GM18526 (cell line): Measurements from ENCODE around the gene TTLL5.

Experiments used
- POLR2A ChIP-seq: IDR thresholded peaks from 3 replicates; pipeline ENCODE4 v1.6.1; 2011; ENCODE audit not compliant: insufficient read length; ENCODE audit errors: extremely low read depth

Gene TTLL5

GRCh38 chr14:75906228-75906627 lies 245.2 kb downstream of the TTLL5 start:
- no peak for TF ChIP-seq POLR2A

DNA sequence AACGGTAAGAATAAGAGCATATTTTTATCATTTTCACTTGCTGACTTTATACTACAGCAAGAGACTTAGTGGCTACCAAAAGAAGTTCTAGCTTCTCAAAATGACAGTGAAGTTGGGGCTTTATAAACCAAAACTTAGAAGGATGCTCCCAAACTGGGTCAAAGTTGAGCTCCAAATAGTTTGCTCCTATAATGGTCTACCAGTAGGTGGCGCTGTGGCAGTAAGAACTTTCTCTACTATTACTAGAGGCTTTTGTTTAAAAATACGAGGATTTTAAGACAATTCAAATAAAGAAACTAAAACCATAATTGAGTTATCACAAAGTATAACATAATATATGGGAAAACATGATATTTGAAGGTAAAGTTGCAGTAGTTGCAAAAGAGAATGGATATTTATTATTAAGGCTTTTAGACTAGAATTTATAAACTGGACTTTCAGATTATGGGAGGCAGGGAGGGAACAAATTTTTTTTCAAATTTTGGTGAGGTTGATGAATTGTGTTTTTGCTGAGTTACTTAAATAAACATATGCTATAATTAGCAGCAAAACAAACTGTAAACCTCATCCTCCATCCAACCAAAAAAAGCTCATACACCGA lies 245.7 kb downstream of the TTLL5 start:
- TF ChIP-seq POLR2A: no peak

- TF ChIP-seq POLR2A: no peak
Measured at GRCh38 chr14:75907756-75908359, 246.8 kb downstream of the TTLL5 start.

- no peak for TF ChIP-seq POLR2A
Measured at GRCh38 chr14:75909630-75910029, 248.6 kb downstream of the TTLL5 start.

GRCh38 chr14:75910048-75910447 lies 249.0 kb downstream of the TTLL5 start:
- no peak for TF ChIP-seq POLR2A

DNA sequence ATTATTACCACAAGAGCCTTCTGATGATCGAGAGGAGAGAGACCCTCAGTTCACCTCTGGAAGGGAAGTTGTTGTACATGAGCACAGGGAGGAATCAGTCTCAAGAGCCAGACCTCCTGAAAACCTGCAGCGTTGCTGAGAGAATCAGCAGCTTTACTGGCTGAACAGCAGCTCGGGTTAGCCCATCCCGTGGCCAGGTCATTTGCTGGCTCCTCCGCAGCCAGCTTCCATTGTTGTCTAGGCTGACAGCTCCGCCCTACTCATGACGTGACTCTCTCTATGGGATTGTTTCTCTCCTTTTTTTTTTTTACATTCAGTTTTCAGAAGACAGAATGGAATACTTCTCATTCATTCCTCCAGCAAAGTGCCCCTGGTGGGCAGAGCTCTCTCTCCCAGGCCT lies 250.8 kb downstream of the TTLL5 start:
- TF ChIP-seq POLR2A: no peak

DNA sequence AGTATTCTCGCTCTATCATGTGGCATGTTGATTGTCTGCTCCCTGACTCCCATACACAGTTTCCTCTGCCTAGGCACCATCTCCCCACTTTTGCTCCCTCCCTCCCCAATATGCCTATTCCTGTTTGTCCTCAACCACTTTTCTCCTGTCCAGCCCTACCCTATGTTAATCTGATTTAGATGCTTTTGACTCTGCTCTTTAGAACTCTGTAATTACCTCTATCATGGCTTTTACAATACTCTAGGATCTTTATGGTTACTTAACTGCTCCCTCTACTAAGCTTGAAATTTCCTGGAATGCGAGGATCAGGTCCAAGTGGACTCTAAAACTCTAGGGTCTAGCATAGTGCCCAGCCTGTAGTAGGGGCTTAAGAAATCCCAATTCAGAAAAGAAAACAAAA lies 252.1 kb downstream of the TTLL5 start:
- no peak for TF ChIP-seq POLR2A

- TF ChIP-seq POLR2A: no peak
Measured at GRCh38 chr14:75915045-75915444, 254.0 kb downstream of the TTLL5 start.

DNA sequence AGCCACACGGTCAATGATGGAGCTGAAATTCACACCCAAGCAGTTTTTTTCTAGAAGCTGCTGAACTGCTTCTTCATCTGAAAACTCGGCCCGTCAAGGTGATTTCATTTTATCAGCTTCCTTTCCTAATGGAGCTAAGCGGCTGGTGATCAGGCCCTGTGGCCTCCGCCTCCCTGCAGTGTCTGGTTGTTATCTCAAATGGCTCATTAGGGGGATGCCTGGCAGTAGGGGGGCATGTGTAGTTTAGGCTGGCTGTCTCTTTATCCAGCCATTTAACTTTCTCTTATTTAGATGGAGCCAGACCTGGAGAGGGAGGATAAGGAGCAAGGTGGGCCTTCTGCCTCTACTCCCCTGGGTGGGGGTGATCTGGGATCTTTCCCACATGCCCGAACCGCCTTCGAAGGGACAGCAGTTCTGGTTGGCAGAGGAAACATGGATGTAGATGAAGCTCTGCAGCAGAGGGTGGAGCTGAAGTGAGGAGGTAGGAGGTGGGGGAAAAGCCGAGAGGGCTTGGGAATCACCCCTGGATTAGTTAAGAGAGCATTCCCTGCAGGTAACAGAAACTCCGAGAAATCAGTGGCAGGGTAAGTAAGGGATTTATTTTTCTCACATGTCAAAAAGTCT lies 256.4 kb downstream of the TTLL5 start:
- TF ChIP-seq POLR2A: no peak

DNA sequence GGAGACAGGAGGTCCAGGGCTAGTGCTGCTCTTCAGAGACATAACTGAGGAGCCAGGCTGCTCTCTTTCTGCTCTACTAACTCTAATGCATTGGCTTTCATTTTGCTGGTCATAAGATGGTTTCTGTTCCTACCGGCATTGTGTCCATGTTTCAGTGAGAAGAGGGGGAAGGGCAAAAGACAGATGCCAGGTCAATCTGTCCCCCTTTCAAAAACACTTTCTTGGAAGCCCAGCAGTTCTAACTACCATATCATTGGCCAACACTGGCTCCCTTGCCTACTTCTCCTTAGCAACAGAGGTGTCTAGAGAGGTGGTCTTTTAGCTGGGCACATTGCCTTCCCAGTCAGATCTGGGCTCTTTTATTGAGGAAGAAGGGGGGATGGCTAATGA lies 256.9 kb downstream of the TTLL5 start:
- TF ChIP-seq POLR2A: no peak

DNA sequence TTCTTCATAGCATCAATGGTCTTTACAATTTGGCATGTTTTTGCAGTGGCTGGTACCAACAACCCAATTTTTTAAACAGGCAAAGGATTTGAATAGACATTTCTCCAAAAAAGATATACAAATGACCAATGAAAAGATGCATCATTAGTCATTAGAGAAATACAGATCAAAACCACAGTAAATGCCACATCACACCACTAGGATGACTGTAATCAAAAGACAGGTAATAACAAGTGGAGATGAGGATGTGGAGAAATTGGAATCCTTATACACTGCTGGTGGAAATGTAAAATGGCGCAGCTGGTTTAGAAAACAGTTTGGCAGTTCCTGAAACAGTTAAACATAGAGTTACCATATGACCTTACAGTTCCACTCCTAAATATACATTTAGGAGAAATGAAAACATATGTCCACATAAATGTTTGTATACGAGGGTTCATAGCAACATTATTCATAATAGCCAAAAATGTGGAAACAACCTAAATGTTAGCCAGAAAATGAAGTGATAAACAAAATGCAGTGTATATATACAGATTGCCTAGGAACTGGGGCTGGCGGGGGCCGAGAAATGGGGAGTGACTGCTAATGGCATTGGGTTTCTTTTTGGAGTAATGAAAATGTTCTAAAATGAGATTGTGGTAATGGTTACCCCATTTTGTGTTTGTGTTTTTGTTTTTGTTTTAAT lies 265.5 kb downstream of the TTLL5 start:
- no peak for TF ChIP-seq POLR2A

GRCh38 chr14:75927564-75928087 lies 266.6 kb downstream of the TTLL5 start:
- TF ChIP-seq POLR2A: no peak

DNA sequence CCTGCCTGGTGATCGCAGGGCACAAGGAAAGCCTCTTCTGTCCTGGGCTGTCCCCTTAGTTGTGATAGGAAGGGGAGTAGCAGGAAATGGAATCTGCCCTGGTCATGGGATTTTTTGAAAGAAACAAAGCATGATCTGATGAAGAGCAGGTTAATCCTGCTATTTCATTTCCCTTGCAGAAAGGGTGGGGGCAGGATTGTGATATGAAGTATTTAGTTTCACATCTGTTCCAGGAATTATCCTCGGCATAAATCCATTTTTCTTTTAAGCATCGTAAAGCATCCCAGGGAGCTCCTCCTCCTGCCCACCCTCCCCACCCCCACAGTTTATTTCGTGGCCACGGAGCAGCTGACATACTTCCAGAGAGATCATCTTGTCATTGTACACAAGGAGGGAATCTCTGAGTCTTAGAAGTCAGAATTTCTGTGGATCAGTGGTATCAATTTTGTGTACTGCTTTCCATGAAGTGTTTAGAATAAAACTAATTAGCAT lies 267.7 kb downstream of the TTLL5 start:
- TF ChIP-seq POLR2A: no peak

- no peak for TF ChIP-seq POLR2A
Measured at GRCh38 chr14:75933712-75934296, 272.8 kb downstream of the TTLL5 start.

GRCh38 chr14:75934998-75935628 lies 274.1 kb downstream of the TTLL5 start:
- no peak for TF ChIP-seq POLR2A
